Measurements from ENCODE around the gene TERT.

DNA sequence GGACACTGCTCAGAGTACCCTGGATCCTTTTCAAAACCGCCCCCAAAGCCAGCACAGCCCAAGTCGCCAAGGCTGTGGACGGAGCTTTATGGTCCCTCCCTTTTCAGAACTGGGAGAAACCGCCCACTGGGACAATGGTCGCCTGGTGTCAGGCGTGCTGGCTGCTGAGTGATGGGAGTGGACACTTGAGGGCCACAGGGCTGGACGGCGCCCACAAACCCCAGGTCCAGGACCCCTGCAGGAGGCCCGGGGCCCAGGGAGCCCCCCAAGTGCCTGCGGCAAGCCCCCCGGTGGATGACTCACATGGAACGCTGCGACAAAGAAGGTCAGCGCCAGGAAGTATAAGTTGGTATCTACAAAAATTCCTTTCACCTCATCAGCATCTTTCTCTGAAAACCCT is 39.1 kb upstream of the TERT start:
- no peak for TF ChIP-seq SREBF2 (IDR thresholded peaks at IDR 0.05)
- TF ChIP-seq, protein P1, sequence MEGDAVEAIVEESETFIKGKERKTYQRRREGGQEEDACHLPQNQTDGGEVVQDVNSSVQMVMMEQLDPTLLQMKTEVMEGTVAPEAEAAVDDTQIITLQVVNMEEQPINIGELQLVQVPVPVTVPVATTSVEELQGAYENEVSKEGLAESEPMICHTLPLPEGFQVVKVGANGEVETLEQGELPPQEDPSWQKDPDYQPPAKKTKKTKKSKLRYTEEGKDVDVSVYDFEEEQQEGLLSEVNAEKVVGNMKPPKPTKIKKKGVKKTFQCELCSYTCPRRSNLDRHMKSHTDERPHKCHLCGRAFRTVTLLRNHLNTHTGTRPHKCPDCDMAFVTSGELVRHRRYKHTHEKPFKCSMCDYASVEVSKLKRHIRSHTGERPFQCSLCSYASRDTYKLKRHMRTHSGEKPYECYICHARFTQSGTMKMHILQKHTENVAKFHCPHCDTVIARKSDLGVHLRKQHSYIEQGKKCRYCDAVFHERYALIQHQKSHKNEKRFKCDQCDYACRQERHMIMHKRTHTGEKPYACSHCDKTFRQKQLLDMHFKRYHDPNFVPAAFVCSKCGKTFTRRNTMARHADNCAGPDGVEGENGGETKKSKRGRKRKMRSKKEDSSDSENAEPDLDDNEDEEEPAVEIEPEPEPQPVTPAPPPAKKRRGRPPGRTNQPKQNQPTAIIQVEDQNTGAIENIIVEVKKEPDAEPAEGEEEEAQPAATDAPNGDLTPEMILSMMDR (IDR thresholded peaks at IDR 0.05) = no peak
- no peak for TF ChIP-seq EP300 (IDR thresholded peaks at IDR 0.05)
- TF ChIP-seq, protein P2, sequence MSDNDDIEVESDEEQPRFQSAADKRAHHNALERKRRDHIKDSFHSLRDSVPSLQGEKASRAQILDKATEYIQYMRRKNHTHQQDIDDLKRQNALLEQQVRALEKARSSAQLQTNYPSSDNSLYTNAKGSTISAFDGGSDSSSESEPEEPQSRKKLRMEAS (IDR thresholded peaks at IDR 0.05) = no peak
- TF ChIP-seq ESRRA (IDR thresholded peaks at IDR 0.05; ENCODE audit: borderline replicate concordance, low read length) = no peak
- TF ChIP-seq CEBPB (IDR thresholded peaks at IDR 0.05) = no peak
- no peak for TF ChIP-seq HDAC2 (IDR thresholded peaks at IDR 0.05)
- no peak for TF ChIP-seq ZNF302 (CRISPR knock-in tag; IDR thresholded peaks at IDR 0.05)
- TF ChIP-seq, protein P3, sequence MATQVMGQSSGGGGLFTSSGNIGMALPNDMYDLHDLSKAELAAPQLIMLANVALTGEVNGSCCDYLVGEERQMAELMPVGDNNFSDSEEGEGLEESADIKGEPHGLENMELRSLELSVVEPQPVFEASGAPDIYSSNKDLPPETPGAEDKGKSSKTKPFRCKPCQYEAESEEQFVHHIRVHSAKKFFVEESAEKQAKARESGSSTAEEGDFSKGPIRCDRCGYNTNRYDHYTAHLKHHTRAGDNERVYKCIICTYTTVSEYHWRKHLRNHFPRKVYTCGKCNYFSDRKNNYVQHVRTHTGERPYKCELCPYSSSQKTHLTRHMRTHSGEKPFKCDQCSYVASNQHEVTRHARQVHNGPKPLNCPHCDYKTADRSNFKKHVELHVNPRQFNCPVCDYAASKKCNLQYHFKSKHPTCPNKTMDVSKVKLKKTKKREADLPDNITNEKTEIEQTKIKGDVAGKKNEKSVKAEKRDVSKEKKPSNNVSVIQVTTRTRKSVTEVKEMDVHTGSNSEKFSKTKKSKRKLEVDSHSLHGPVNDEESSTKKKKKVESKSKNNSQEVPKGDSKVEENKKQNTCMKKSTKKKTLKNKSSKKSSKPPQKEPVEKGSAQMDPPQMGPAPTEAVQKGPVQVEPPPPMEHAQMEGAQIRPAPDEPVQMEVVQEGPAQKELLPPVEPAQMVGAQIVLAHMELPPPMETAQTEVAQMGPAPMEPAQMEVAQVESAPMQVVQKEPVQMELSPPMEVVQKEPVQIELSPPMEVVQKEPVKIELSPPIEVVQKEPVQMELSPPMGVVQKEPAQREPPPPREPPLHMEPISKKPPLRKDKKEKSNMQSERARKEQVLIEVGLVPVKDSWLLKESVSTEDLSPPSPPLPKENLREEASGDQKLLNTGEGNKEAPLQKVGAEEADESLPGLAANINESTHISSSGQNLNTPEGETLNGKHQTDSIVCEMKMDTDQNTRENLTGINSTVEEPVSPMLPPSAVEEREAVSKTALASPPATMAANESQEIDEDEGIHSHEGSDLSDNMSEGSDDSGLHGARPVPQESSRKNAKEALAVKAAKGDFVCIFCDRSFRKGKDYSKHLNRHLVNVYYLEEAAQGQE (IDR thresholded peaks at IDR 0.05) = no peak
- no peak for TF ChIP-seq POLR2A (IDR thresholded peaks at IDR 0.05; ENCODE audit: low read length)
- TF ChIP-seq MAFK (IDR thresholded peaks at IDR 0.05; ENCODE audit: partially characterized antibody) = no peak
- TF ChIP-seq CHD2 (IDR thresholded peaks at IDR 0.05; ENCODE audit: low read length, partially characterized antibody) = no peak
- no peak for TF ChIP-seq GATA3 (IDR thresholded peaks at IDR 0.05; ENCODE audit: borderline replicate concordance)
- no peak for TF ChIP-seq TFCP2L1 (CRISPR knock-in tag; IDR thresholded peaks at IDR 0.05)
